ENCODE results near the gene FCRL5.

- TF ChIP-seq CTCF (IDR thresholded peaks at IDR 0.05): no peak
- TF ChIP-seq POLR2AphosphoS5 (IDR thresholded peaks at IDR 0.05): no peak
Measured at GRCh38 chr1:157562515-157562914, 10.2 kb upstream of the FCRL5 start.
